ENCODE results near the gene POP4. TPM values are rescaled to one million over a fixed set of nuclear protein-coding genes. Genes with fewer than 3 reads are reported as not detected.

POP4 gene
- total RNA-seq, 4 donors from 2014 or later: 10.3 to 54.0 (median 36.4) TPM

GRCh38 chr19:29660835-29661234 is 54.8 kb downstream of the POP4 start:
- no peaks in the 10 kb centered on the region for H3K27me3 ChIP-seq
- H3K9me3 ChIP-seq: no peaks in the 10 kb centered on the region
- TF ChIP-seq CTCF (IDR thresholded peaks at IDR 0.05): no peak
- TF ChIP-seq POLR2A (IDR thresholded peaks at IDR 0.05): no peak
- H3K4me3 ChIP-seq: no peak overlapping the region
- intact Hi-C loops (cut with DNase I; ENCODE audit: low total_unique reads): no loop called here
- H3K4me1 ChIP-seq: peaks cover 17 to 20% of the 10 kb centered on the region in 2 donors
- peak overlapping the region; percentile 96 to 97 for H3K27ac ChIP-seq
- no peaks in the 10 kb centered on the region for H3K36me3 ChIP-seq
- no peak for DNase-seq

GRCh38 chr19:29662278-29662603 is 56.2 kb downstream of the POP4 start:
- intact Hi-C loops (cut with DNase I; ENCODE audit: low total_unique reads): no loop called here
- Histone ChIP-seq H3K27ac (peak overlapping the region; percentile 96 to 97), H3K36me3 (no peaks in the 10 kb centered on the region), H3K9me3 (no peaks in the 10 kb centered on the region), H3K4me3 (no peak overlapping the region), H3K4me1 (peaks cover 20 to 22% of the 10 kb centered on the region in 2 donors), H3K27me3 (no peaks in the 10 kb centered on the region)
- DNase-seq: no peak
- TF ChIP-seq POLR2A (IDR thresholded peaks at IDR 0.05): no peak
- no peak for TF ChIP-seq CTCF (IDR thresholded peaks at IDR 0.05)

- H3K4me1 ChIP-seq: peaks cover 24 to 25% of the 10 kb centered on the region in 2 donors
- TF ChIP-seq CTCF (IDR thresholded peaks at IDR 0.05): peak in 1 of 4 experiments; percentile 4
- TF ChIP-seq POLR2A (IDR thresholded peaks at IDR 0.05): peak; percentile 17 to 18
- intact Hi-C loops (cut with DNase I; ENCODE audit: low total_unique reads): no loop called here
These were observed 56.7 kb downstream of the POP4 start for GRCh38 chr19:29662604-29663404.

GRCh38 chr19:29663861-29664752 is 58.0 kb downstream of the POP4 start:
- DNase-seq: no peak
- no peaks in the 10 kb centered on the region for H3K9me3 ChIP-seq
- no peaks in the 10 kb centered on the region for H3K27me3 ChIP-seq
- H3K27ac ChIP-seq: peak overlapping the region; percentile 96 to 97
- intact Hi-C loops (cut with DNase I; ENCODE audit: low total_unique reads): no loop called here
- TF ChIP-seq POLR2A (IDR thresholded peaks at IDR 0.05): no peak
- TF ChIP-seq CTCF (IDR thresholded peaks at IDR 0.05): no peak
- no peaks in the 10 kb centered on the region for H3K36me3 ChIP-seq
- H3K4me3 ChIP-seq: no peak overlapping the region
- peaks cover 27 to 33% of the 10 kb centered on the region in 2 donors for H3K4me1 ChIP-seq

More at GRCh38 chr19:29662604-29663404, 56.7 kb downstream of the POP4 start:
- no peak overlapping the region for H3K4me3 ChIP-seq
- H3K36me3 ChIP-seq: no peaks in the 10 kb centered on the region
- H3K27ac ChIP-seq: peak overlapping the region; percentile 96 to 97
- no peaks in the 10 kb centered on the region for H3K9me3 ChIP-seq
- peak; percentile 82 to 88 for DNase-seq
- no peaks in the 10 kb centered on the region for H3K27me3 ChIP-seq

All from uterus (tissue), 4 donors.